HEK293 (cell line): ENCODE data around the gene MAP1LC3C.

Experiments used
- CTCF ChIA-PET: fragments of 350-600 bp; formaldehyde crosslinking; extraction: SDS; loops from one replicate; lab custom pipeline; 2021; ENCODE audit warnings: antibody characterized with exemption; lab: Yijun Ruan, JAX
- POLR2A ChIA-PET: fragments of 300-600 bp; formaldehyde crosslinking; extraction: SDS; loops from one replicate; lab custom pipeline; 2020; ENCODE audit warnings: antibody characterized with exemption, inconsistent platforms; lab: Yijun Ruan, JAX
- H3K27ac ChIP-seq: fragments of 200-500 bp; sonication (Bioruptor generic); 2 replicates; pipeline ENCODE4 v1.5.1; 2014; ENCODE audit warnings: low read depth, low read length, control low read depth, inconsistent platforms; ENCODE audit errors: extremely low read depth
- H3K36me3 ChIP-seq, 2 experiments: fragments of 200-500 bp in 1 of 2; sonication (Bioruptor generic) in 1 of 2; 1 replicate in 1 of 2; 2 replicates in 1 of 2; pipeline ENCODE4 v1.5.1; 2014 to 2017; ENCODE audit warnings: inconsistent platforms in 2 of 2, low read length in 2 of 2; ENCODE audit not compliant: control insufficient read depth in 2 of 2, insufficient read depth in 1 of 2
- H3K4me1 ChIP-seq: fragments of 200-500 bp; sonication (Bioruptor generic); 2 replicates; pipeline ENCODE4 v1.5.1; 2014; ENCODE audit warnings: mild to moderate bottlenecking, low read length, inconsistent platforms; ENCODE audit not compliant: control insufficient read depth, insufficient read depth
- H3K4me3 ChIP-seq: 2 replicates; pipeline ENCODE4 v1.5.1; 2011; ENCODE audit warnings: low read depth, mild to moderate bottlenecking, control low read depth, low read length, moderate library complexity
- H3K9me3 ChIP-seq: fragments of 200-500 bp; sonication (Bioruptor generic); 2 replicates; pipeline ENCODE4 v1.5.1; 2014; ENCODE audit warnings: low read depth, low read length, inconsistent platforms; ENCODE audit not compliant: control insufficient read depth, insufficient read depth
- ELK4 ChIP-seq: IDR thresholded peaks from 2 replicates; pipeline ENCODE4 v1.6.1; 2011; ENCODE audit warnings: mild to moderate bottlenecking, low read depth, low read length, borderline replicate concordance
- FEZF1 ChIP-seq: fragments of 450-650 bp; formaldehyde crosslinking; IDR thresholded peaks from 2 replicates; pipeline ENCODE4 v1.5.1; 2016; ENCODE audit warnings: missing biosample characterization, missing genetic modification characterization
- KLF1 ChIP-seq: fragments of 450-650 bp; formaldehyde crosslinking; IDR thresholded peaks from 2 replicates; pipeline ENCODE4 v1.5.1; 2016; ENCODE audit warnings: missing biosample characterization, missing genetic modification characterization
- MYNN ChIP-seq: fragments of 450-650 bp; formaldehyde crosslinking; IDR thresholded peaks from 2 replicates; pipeline ENCODE4 v1.5.1; 2016; ENCODE audit warnings: missing biosample characterization, missing genetic modification characterization, borderline replicate concordance
- REPIN1 ChIP-seq: fragments of 450-650 bp; formaldehyde crosslinking; IDR thresholded peaks from 2 replicates; pipeline ENCODE4 v1.5.1; 2017; ENCODE audit warnings: missing biosample characterization, missing genetic modification characterization, low read depth
- TRIM28 ChIP-seq: IDR thresholded peaks from 2 replicates; pipeline ENCODE4 v1.6.1; 2011; ENCODE audit warnings: low read length, control low read depth, borderline replicate concordance
- ZBTB26 ChIP-seq: fragments of 450-650 bp; formaldehyde crosslinking; optimal IDR thresholded peaks from 2 replicates; pipeline ENCODE3; 2016; ENCODE audit warnings: missing biosample characterization, mild to moderate bottlenecking, missing genetic modification characterization
- ZBTB48 ChIP-seq: fragments of 450-650 bp; formaldehyde crosslinking; IDR thresholded peaks from 2 replicates; pipeline ENCODE4 v1.5.1; 2016; ENCODE audit warnings: missing biosample characterization, missing genetic modification characterization
- ZBTB8A ChIP-seq: fragments of 450-650 bp; formaldehyde crosslinking; IDR thresholded peaks from 2 replicates; pipeline ENCODE4 v1.5.1; 2016; ENCODE audit warnings: missing biosample characterization, missing genetic modification characterization
- ZNF146 ChIP-seq: fragments of 450-650 bp; formaldehyde crosslinking; IDR thresholded peaks from 2 replicates; pipeline ENCODE4 v1.5.1; 2016; ENCODE audit warnings: missing biosample characterization, missing genetic modification characterization
- ZNF16 ChIP-seq: fragments of 450-650 bp; formaldehyde crosslinking; IDR thresholded peaks from 2 replicates; pipeline ENCODE4 v1.5.1; 2016; ENCODE audit warnings: low read depth, missing biosample characterization, missing genetic modification characterization
- ZNF274 ChIP-seq, 2 experiments: fragments of 200-500 bp in 1 of 2; fragments of 450-650 bp in 1 of 2; sonication (Bioruptor generic) in 1 of 2; formaldehyde crosslinking in 1 of 2; IDR thresholded peaks; 2 replicates each; pipeline versions ENCODE4 v1.5.1 to v1.6.1; 2014 to 2016; ENCODE audit warnings: borderline replicate concordance in 1 of 2, inconsistent platforms in 1 of 2, low read length in 1 of 2, missing biosample characterization in 1 of 2, missing genetic modification characterization in 1 of 2
- ZNF335 ChIP-seq: fragments of 450-650 bp; formaldehyde crosslinking; conservative IDR thresholded peaks from 2 replicates; pipeline ENCODE4 v1.5.1; 2016; ENCODE audit warnings: missing biosample characterization, missing genetic modification characterization
- ZNF37A ChIP-seq: fragments of 450-650 bp; IDR thresholded peaks from 2 replicates; pipeline ENCODE4 v1.5.1; 2018; ENCODE audit warnings: missing biosample characterization, missing genetic modification characterization
- ZNF394 ChIP-seq: fragments of 450-650 bp; formaldehyde crosslinking; IDR thresholded peaks from 2 replicates; pipeline ENCODE4 v1.5.1; 2016; ENCODE audit warnings: missing biosample characterization, missing genetic modification characterization, mild to moderate bottlenecking, moderate library complexity, borderline replicate concordance
- ZNF423 ChIP-seq: fragments of 450-650 bp; formaldehyde crosslinking; IDR thresholded peaks from 2 replicates; pipeline ENCODE4 v1.5.1; 2016; ENCODE audit warnings: missing biosample characterization, missing genetic modification characterization
- ZNF555 ChIP-seq: fragments of 450-650 bp; formaldehyde crosslinking; conservative IDR thresholded peaks from 2 replicates; pipeline ENCODE4 v1.5.1; 2017; ENCODE audit warnings: missing biosample characterization, mild to moderate bottlenecking, missing genetic modification characterization, inconsistent platforms
- ZNF645 ChIP-seq: fragments of 450-650 bp; formaldehyde crosslinking; IDR thresholded peaks from 2 replicates; pipeline ENCODE4; 2016; ENCODE audit warnings: missing biosample characterization, missing genetic modification characterization
- ZNF660 ChIP-seq: fragments of 450-650 bp; IDR thresholded peaks from 2 replicates; pipeline ENCODE4 v1.5.1; 2018; ENCODE audit warnings: missing biosample characterization, mild to moderate bottlenecking, missing genetic modification characterization
- ZNF704 ChIP-seq: fragments of 450-650 bp; formaldehyde crosslinking; IDR thresholded peaks from 2 replicates; pipeline ENCODE4 v1.5.1; 2016; ENCODE audit warnings: missing biosample characterization, missing genetic modification characterization
- ZSCAN16 ChIP-seq: fragments of 450-650 bp; formaldehyde crosslinking; IDR thresholded peaks from 2 replicates; pipeline ENCODE4 v1.5.1; 2016; ENCODE audit warnings: missing biosample characterization, missing genetic modification characterization
- TF ChIP-seq, protein P1 (sequence below): fragments of 450-650 bp; formaldehyde crosslinking; IDR thresholded peaks from 2 replicates; pipeline ENCODE4 v1.5.0; 2017; ENCODE audit warnings: missing biosample characterization, missing genetic modification characterization, borderline replicate concordance

MAP1LC3C gene

DNA sequence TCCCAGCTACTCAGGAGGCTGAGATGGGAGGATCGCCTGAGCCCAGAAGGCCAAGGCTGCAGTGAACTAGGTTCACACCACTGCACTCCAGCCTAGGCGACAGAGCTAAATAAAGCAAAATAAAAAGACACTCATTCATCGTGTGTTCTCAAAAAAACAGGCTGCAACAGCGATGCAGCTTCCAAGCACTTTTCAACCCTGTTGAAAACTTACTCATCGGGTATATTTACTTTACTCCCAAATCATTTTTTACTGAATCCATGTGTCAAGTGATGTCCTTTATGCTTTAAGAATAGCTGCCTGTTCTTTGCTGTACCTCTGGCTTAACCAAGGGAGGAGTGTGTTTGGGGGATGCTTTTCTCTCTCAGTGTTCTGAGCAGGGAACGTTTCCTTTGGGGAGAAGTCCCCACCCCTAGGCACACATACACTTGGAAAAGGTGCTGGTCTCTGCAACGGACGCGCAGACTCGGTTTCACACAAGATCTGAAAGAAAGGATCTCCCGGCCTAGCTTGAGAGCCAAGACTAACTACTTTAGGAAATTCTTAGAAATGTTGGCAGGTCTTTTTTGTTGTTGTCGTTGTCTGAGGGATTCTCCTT lies 1.4 kb downstream of the MAP1LC3C start (continued):
- TF ChIP-seq TRIM28 (no peak), REPIN1 (tag by site-specific recombination) (no peak), MYNN (tag by site-specific recombination) (no peak), ZBTB48 (tag by site-specific recombination) (no peak), ZNF37A (tag by site-specific recombination) (no peak), ZSCAN16 (tag by site-specific recombination) (no peak), ZNF555 (tag by site-specific recombination) (no peak), KLF1 (tag by site-specific recombination) (no peak), ZBTB26 (tag by site-specific recombination) (no peak), ZNF660 (tag by site-specific recombination) (no peak)
- TF ChIP-seq, all 188 proteins: peak for 0

DNA sequence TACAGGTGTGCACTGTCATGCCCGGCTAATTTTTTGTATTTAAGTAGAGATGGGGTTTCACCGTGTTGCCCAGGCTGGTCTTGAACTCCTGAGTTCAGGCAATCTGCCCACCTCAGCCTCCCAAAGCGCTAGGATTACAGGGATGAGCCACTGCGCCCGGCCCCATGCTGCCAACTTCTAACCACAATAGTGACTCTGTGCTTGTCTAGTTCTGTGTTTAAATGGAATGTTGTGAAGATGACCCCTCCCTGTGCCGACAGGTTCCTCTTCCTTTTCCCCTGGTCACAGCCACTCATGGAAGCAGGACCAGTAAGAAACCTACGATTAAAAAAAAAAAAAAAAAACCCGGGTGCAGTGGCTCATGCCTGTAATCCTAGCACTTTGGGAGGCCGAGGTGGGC lies 4.7 kb downstream of the MAP1LC3C start:
- Histone ChIP-seq H3K36me3 (no peaks in the 10 kb centered on the region), H3K4me1 (peaks cover 5% of the 10 kb centered on the region), H3K9me3 (no peaks in the 10 kb centered on the region), H3K27ac (no peak overlapping the region), H3K4me3 (no peak overlapping the region)
- POLR2A ChIA-PET: interaction anchor here (0.5 kb wide), 1 partner anchor 11 kb away, joined by 5 read pairs; no protein-coding TSS in a partner anchor
- CTCF ChIA-PET: interaction anchor here (1.8 to 1.9 kb wide), 2 partner anchors 8 to 98 kb away, joined by 8 to 14 read pairs; no protein-coding TSS in a partner anchor
- TF ChIP-seq ZNF146 (tag by site-specific recombination): no peak
- TF ChIP-seq ZNF335 (tag by site-specific recombination): no peak
- TF ChIP-seq, protein P1, sequence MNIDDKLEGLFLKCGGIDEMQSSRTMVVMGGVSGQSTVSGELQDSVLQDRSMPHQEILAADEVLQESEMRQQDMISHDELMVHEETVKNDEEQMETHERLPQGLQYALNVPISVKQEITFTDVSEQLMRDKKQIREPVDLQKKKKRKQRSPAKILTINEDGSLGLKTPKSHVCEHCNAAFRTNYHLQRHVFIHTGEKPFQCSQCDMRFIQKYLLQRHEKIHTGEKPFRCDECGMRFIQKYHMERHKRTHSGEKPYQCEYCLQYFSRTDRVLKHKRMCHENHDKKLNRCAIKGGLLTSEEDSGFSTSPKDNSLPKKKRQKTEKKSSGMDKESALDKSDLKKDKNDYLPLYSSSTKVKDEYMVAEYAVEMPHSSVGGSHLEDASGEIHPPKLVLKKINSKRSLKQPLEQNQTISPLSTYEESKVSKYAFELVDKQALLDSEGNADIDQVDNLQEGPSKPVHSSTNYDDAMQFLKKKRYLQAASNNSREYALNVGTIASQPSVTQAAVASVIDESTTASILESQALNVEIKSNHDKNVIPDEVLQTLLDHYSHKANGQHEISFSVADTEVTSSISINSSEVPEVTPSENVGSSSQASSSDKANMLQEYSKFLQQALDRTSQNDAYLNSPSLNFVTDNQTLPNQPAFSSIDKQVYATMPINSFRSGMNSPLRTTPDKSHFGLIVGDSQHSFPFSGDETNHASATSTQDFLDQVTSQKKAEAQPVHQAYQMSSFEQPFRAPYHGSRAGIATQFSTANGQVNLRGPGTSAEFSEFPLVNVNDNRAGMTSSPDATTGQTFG (tag by site-specific recombination): no peak
- TF ChIP-seq ZNF37A (tag by site-specific recombination): no peak
- TF ChIP-seq ZNF423 (tag by site-specific recombination): no peak
- no peak for TF ChIP-seq ZNF274 (IDR thresholded peaks at IDR 0.05; ENCODE audit: low read length)
- TF ChIP-seq ZNF274 (tag by site-specific recombination; IDR thresholded peaks at IDR 0.05; ENCODE audit: borderline replicate concordance): no peak
- TF ChIP-seq ELK4: no peak
- no peak for TF ChIP-seq FEZF1 (tag by site-specific recombination)
- TF ChIP-seq ZNF16 (tag by site-specific recombination): no peak
- TF ChIP-seq ZNF394: no peak
- no peak for TF ChIP-seq ZNF704
- no peak for TF ChIP-seq REPIN1 (tag by site-specific recombination)
- no peak for TF ChIP-seq ZNF645 (tag by site-specific recombination)
- no peak for TF ChIP-seq ZBTB8A (tag by site-specific recombination)
